K562 (cell line): ENCODE measurements around the gene SEMA3G. TPM values are rescaled to one million over a fixed set of nuclear protein-coding genes. Genes with fewer than 3 reads are reported as not detected.

Experiments
- ATAC-seq: fragments of 200-7000 bp; cut with Tn5 transposase; 3 replicates; pipeline ENCODE4 v1.9.1; 2020; ENCODE audit warnings: moderate library complexity
- BruUV-seq: library from RNA; stranded (reverse); fragments of 400-500 nt; replicated peaks from 2 replicates; lab custom pipeline; 2021; lab: Mats Ljungman, UMichigan
- CTCF ChIA-PET: fragments of 300-600 bp; formaldehyde crosslinking; extraction: SDS; loops from one replicate; lab custom pipeline; 2021; ENCODE audit warnings: low intra/inter-chr PET ratio; lab: Yijun Ruan, JAX
- POLR2A ChIA-PET: fragments of 300-600, 350-650 bp; sonication (Branson Sonifier 250); formaldehyde crosslinking; extraction: SDS; loops from one replicate; lab custom pipeline; 2021; ENCODE audit warnings: antibody characterized with exemption, inconsistent platforms; lab: Yijun Ruan, JAX
- DNase-seq, 4 experiments: peaks; one replicate each; pipeline versions ENCODE4 v3.0.0 to v3.0.0-alpha.2; 2011 to 2018; ENCODE audit warnings: low spot score in 3 of 4, mixed read lengths in 3 of 4; ENCODE audit errors: extremely low read depth in 1 of 4
- FAIRE-seq: peaks from 2 replicates; lab custom pipeline; 2011; peaks lifted over from hg19 to GRCh38; lab: Jason Lieb, UNC
- H2AFZ ChIP-seq: 2 replicates; pipeline ENCODE4 v1.6.0; 2011; ENCODE audit warnings: low read depth, low read length, control low read depth, inconsistent platforms
- H3K27ac ChIP-seq: fragments of 200-600 bp; 3 replicates; pipeline ENCODE4 v1.8.0; 2011; ENCODE audit warnings: low read depth, mild to moderate bottlenecking, control low read depth, inconsistent platforms, low read length, moderate library complexity, mixed read lengths; ENCODE audit errors: extremely low read depth
- H3K27me3 ChIP-seq, 2 experiments: fragments of 300-600 bp in 1 of 2; 2 replicates in 1 of 2; 3 replicates in 1 of 2; pipeline versions ENCODE4 v1.6.0 to v1.8.0; 2011; ENCODE audit warnings: inconsistent platforms in 2 of 2, low read length in 2 of 2, mild to moderate bottlenecking in 1 of 2, mixed read lengths in 1 of 2, moderate library complexity in 1 of 2; ENCODE audit not compliant: control insufficient read depth in 2 of 2, insufficient read depth in 2 of 2
- H3K36me3 ChIP-seq: fragments of 300-600 bp; 3 replicates; pipeline ENCODE4 v1.8.0; 2011; ENCODE audit warnings: mild to moderate bottlenecking, low read length, inconsistent platforms; ENCODE audit not compliant: control insufficient read depth, insufficient read depth
- H3K4me1 ChIP-seq, 2 experiments: fragments of 200-600 bp in 1 of 2; replicated peaks in 1 of 2; 2 replicates in 1 of 2; 3 replicates in 1 of 2; pipeline versions ENCODE4 v1.5.1 to v1.8.0; 2011; ENCODE audit warnings: inconsistent platforms in 2 of 2, low read length in 2 of 2, mild to moderate bottlenecking in 1 of 2, mixed read lengths in 1 of 2, moderate library complexity in 1 of 2; ENCODE audit not compliant: control insufficient read depth in 2 of 2, insufficient read depth in 2 of 2
- H3K4me2 ChIP-seq: 2 replicates; pipeline ENCODE4 v1.6.1; 2011; ENCODE audit warnings: low read length, control low read depth, inconsistent platforms, mixed read lengths; ENCODE audit not compliant: insufficient read depth
- H3K4me3 ChIP-seq: fragments of 200-600 bp; sonication (generic), shearing (Covaris generic); 2 replicates; pipeline ENCODE4 v1.5.1; 2016; ENCODE audit warnings: control low read depth, inconsistent platforms
- H3K79me2 ChIP-seq: fragments of 200-600 bp; 3 replicates; pipeline ENCODE4 v1.8.0; 2011; ENCODE audit warnings: low read length, inconsistent platforms; ENCODE audit not compliant: control insufficient read depth, insufficient read depth
- H3K9ac ChIP-seq, 2 experiments: 2 replicates each; pipeline versions ENCODE4 v1.6.0 to v1.6.1; 2011; ENCODE audit warnings: low read depth in 2 of 2, low read length in 2 of 2, control low read depth in 1 of 2, inconsistent platforms in 1 of 2, mild to moderate bottlenecking in 1 of 2, mixed read lengths in 1 of 2; ENCODE audit not compliant: insufficient read depth in 1 of 2
- H3K9me1 ChIP-seq: one replicate; pipeline ENCODE4 v1.6.0; 2011; ENCODE audit warnings: inconsistent platforms, mild to moderate bottlenecking, low read length, moderate library complexity; ENCODE audit not compliant: control insufficient read depth, insufficient read depth
- H3K9me3 ChIP-seq: replicated peaks from 2 replicates; pipeline ENCODE4 v1.5.1; 2011; ENCODE audit warnings: low read depth, low read length, inconsistent platforms; ENCODE audit not compliant: control insufficient read depth, insufficient read depth
- H4K20me1 ChIP-seq: replicated peaks from 2 replicates; pipeline ENCODE4 v1.6.1; 2011; ENCODE audit warnings: low read length, inconsistent platforms, mixed read lengths; ENCODE audit not compliant: control insufficient read depth, insufficient read depth
- GATA2 ChIP-seq: sonication (generic); formaldehyde crosslinking; IDR thresholded peaks from 2 replicates; pipeline ENCODE4 v1.4.0; 2020; ENCODE audit warnings: mild to moderate bottlenecking, missing genetic modification reagents
- NCOA2 ChIP-seq, 2 experiments: fragments of 450-650 bp; IDR thresholded peaks; 2 replicates each; pipeline ENCODE4 v1.6.1; 2018; ENCODE audit warnings: mild to moderate bottlenecking in 2 of 2, moderate library complexity in 1 of 2; ENCODE audit not compliant: partially characterized antibody in 2 of 2
- SOX6 ChIP-seq: fragments of 450-650 bp; IDR thresholded peaks from 2 replicates; pipeline ENCODE4 v1.6.1; 2014; ENCODE audit warnings: mild to moderate bottlenecking
- TAF9B ChIP-seq: fragments of 450-650 bp; IDR thresholded peaks from 2 replicates; pipeline ENCODE4 v1.6.1; 2018; ENCODE audit warnings: mild to moderate bottlenecking; ENCODE audit not compliant: partially characterized antibody
- ZNF347 ChIP-seq: fragments of 450-650 bp; formaldehyde crosslinking; IDR thresholded peaks from 2 replicates; pipeline ENCODE4 v1.4.0; 2020; ENCODE audit warnings: low read depth, mild to moderate bottlenecking, moderate library complexity
- WGBS: fragments of 100-300 bp; shearing (Covaris generic); methylation state at CpG from one replicate; pipeline ENCODE4 v1.1.6; 2016; ENCODE audit warnings: low coverage, mixed read lengths; ENCODE audit not compliant: insufficient coverage; ENCODE audit errors: missing lambda C conversion rate; 5-methylcytosine and 5-hydroxymethylcytosine counted together
- in situ Hi-C: fragments of 300-500 bp; cut with MboI; formaldehyde crosslinking; loops from 4 replicates; pipeline ENCODE4 v1.15.0; 2018; ENCODE audit warnings: inconsistent platforms, mixed read lengths
- intact Hi-C: fragments of 100-400 bp; cut with micrococcal nuclease; formaldehyde crosslinking; loops from 2 replicates; pipeline ENCODE4 v1.14.2; 2022
- polyA plus RNA-seq, 8 experiments: library from polyadenylated mRNA; depleted of rRNA in 4 of 8; stranded (reverse) in 5 of 8; unstranded in 3 of 8; fragments of >200 nt; fragmentation: Nextera tagmentation in 2 of 8; fragmentation: Illumina TruSeq in 1 of 8; extraction: Ambion mirVana in 2 of 8; extraction: Trizol in 1 of 8; gene quantifications; 2 replicates each; pipeline versions ENCODE4 v1.2.1 to v1.2.3, GENCODE V29; 2011 to 2014; ENCODE audit warnings: inconsistent platforms in 1 of 8, missing spikeins in 1 of 8
- total RNA-seq, 7 experiments: library from RNA; depleted of rRNA in 6 of 7; stranded (reverse); fragments of >200 nt in 6 of 7; fragmentation: Illumina TruSeq in 2 of 7; extraction: Trizol in 2 of 7; gene quantifications; 2 replicates each; pipeline versions ENCODE4 v1.2.1 to v1.2.3, GENCODE V29; 2011 to 2021; ENCODE audit warnings: low replicate concordance in 1 of 7
- TF ChIP-seq, protein P1 (sequence below): fragments of 250-450 bp; sonication (Bioruptor Pico); IDR thresholded peaks from 2 replicates; pipeline ENCODE4 v1.5.0; 2020; ENCODE audit warnings: mild to moderate bottlenecking, borderline replicate concordance

Gene SEMA3G
- total and polyA plus RNA-seq, 9 of the 15 experiments (the other 6 are each of a cell fraction or from before 2014, with no cell fraction given), result 0.04 to 0.07 (median 0.05) TPM; not detected in 6

DNA sequence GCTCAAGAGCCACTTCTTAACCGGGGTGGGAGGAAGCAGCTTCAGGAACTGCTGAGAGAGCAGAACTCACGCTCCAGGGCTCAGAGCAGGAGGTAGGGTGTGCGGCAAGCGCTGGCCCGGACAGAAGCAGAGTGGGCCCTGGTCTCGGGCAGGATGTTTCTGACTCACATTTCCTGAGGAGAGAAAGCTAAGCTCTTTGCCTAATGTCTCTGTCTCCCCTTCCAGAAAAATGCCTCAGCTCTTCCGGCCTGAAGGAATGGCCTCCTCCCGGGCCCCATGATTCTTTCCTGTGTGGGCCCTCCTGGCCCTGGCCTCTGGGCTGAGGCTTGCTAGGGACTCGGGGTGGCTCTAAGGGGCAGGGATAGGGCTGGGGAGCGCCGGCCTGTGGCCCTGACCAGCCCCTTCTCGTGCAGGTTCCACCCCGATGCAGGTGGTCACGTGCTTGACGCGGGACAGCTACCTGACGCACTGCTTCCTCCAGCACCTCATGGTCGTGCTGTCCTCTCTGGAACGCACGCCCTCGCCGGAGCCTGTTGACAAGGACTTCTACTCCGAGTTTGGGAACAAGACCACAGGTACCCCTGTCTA lies 46.1 kb upstream of the SEMA3G start:
- Histone ChIP-seq H3K27me3 (no peaks in the 10 kb centered on the region), H3K4me3 (no peak overlapping the region), H3K36me3 (peaks cover 54% of the 10 kb centered on the region; the same call in 2 of the 3 replicates), H3K9me1 (no peaks in the 10 kb centered on the region), H2AFZ (no peak overlapping the region), H3K4me2 (no peak overlapping the region), H3K27ac (no peak overlapping the region), H3K9me3 (no peaks in the 10 kb centered on the region), H3K4me1 (peaks cover 0 to 31% of the 10 kb centered on the region in 2 experiments; a peak in 2 of 5 replicates), H3K9ac (no peak overlapping the region), H4K20me1 (no peaks in the 10 kb centered on the region; the same call in 1 of the 2 replicates), H3K79me2 (no peaks in the 10 kb centered on the region)
- no TSS peak for BruUV-seq
- ATAC-seq (no peak), DNase-seq (no peak), FAIRE-seq (no peak)
- in situ Hi-C loops (no loop called here), intact Hi-C loops (no loop called here)
- TF ChIP-seq NCOA2 (IDR thresholded peaks at IDR 0.05; ENCODE audit: partially characterized antibody in 2 of 2) (no peak), SOX6 (no peak), TAF9B (no peak), ZNF347 (CRISPR knock-in tag) (no peak), GATA2 (CRISPR knock-in tag) (no peak)
- TF ChIP-seq, protein P1, sequence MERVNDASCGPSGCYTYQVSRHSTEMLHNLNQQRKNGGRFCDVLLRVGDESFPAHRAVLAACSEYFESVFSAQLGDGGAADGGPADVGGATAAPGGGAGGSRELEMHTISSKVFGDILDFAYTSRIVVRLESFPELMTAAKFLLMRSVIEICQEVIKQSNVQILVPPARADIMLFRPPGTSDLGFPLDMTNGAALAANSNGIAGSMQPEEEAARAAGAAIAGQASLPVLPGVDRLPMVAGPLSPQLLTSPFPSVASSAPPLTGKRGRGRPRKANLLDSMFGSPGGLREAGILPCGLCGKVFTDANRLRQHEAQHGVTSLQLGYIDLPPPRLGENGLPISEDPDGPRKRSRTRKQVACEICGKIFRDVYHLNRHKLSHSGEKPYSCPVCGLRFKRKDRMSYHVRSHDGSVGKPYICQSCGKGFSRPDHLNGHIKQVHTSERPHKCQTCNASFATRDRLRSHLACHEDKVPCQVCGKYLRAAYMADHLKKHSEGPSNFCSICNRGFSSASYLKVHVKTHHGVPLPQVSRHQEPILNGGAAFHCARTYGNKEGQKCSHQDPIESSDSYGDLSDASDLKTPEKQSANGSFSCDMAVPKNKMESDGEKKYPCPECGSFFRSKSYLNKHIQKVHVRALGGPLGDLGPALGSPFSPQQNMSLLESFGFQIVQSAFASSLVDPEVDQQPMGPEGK, result no peak
- CTCF ChIA-PET, result no interaction called here
- 87% methylated on average over 15 of the region's 23 CpGs for WGBS
- POLR2A ChIA-PET, result interaction anchor here (0.6 to 1.5 kb wide), 6 partner anchors 10 to 420 kb away, joined by 3 to 6 read pairs (median 4); no protein-coding TSS in a partner anchor
